Ovary (tissue), 3 donors: ENCODE data around the gene FMNL2.

Experiments
- CTCF ChIP-seq, 3 donors: fragments of 450-650 bp in 2 of 3; fragments of 200-600 bp in 1 of 3; IDR thresholded peaks; one replicate each; pipeline versions ENCODE4 v1.5.1 to v1.8.0; 2016 to 2022; ENCODE audit warnings: antibody characterized with exemption in 3 of 3, mild to moderate bottlenecking in 1 of 3
- EP300 ChIP-seq: sonication (generic); formaldehyde crosslinking; IDR thresholded peaks from one replicate; pipeline ENCODE4 v1.6.1; 2017; ENCODE audit warnings: antibody characterized with exemption
- POLR2A ChIP-seq: fragments of 450-650 bp; IDR thresholded peaks from one replicate; pipeline ENCODE4 v1.6.1; 2017; ENCODE audit warnings: antibody characterized with exemption, mild to moderate bottlenecking, moderate library complexity
- donor health status: DM: no; HTN: no; CAD: no.

GRCh38 chr2:152425765-152426727 is 91.1 kb downstream of the FMNL2 start:
- TF ChIP-seq CTCF (IDR thresholded peaks at IDR 0.05), result no peak
- no peak for TF ChIP-seq POLR2A
- TF ChIP-seq EP300, result no peak
